Cortex of kidney (tissue), 1 donor: ENCODE data around the gene DRD2.

Experiments
- DNase-seq: peaks from one replicate; lab custom pipeline; 2025; lab: John Stamatoyannopoulos, UW

Gene DRD2

GRCh38 chr11:113372309-113372708 lies 102.9 kb downstream of the DRD2 start:
- DNase-seq = no peak

GRCh38 chr11:113370634-113371033 lies 104.6 kb downstream of the DRD2 start:
- no peak for DNase-seq

- no peak for DNase-seq
These were observed 105.8 kb downstream of the DRD2 start for GRCh38 chr11:113369411-113369810.

GRCh38 chr11:113365895-113366294 lies 109.3 kb downstream of the DRD2 start:
- DNase-seq = no peak

- DNase-seq = no peak
These were observed 111.1 kb downstream of the DRD2 start for GRCh38 chr11:113363996-113364641.

- DNase-seq = no peak
These were observed 111.8 kb downstream of the DRD2 start for GRCh38 chr11:113363406-113363805.
